Activated CD4-positive, alpha-beta T cell treated with anti-CD3 and anti-CD28 coated beads for 36 hours (primary cell): ENCODE data around the gene DTNB. TPM values are rescaled to one million over a fixed set of nuclear protein-coding genes. Genes with fewer than 3 reads are reported as not detected.
"Not testable (repeated sequence)": the region's sequence is repeated elsewhere in the genome, so short reads cannot be mapped to it uniquely, and the experiment has no call there.

ENCODE experiments used
- ATAC-seq: fragments of 200-7000 bp; cut with Tn5 transposase; one replicate; pipeline ENCODE4 v1.10.0; 2021; ENCODE audit warnings: mild to moderate bottlenecking, moderate library complexity
- CTCF ChIA-PET: fragments of 350-600 bp; sonication (Branson Sonifier 250); formaldehyde crosslinking; loops from one replicate; lab custom pipeline; 2021; ENCODE audit warnings: antibody characterized with exemption; lab: Charles Lee
- POLR2A ChIA-PET: fragments of 350-600 bp; sonication (Branson Sonifier 250); formaldehyde crosslinking; loops from one replicate; lab custom pipeline; 2021; ENCODE audit warnings: antibody characterized with exemption, inconsistent platforms; lab: Charles Lee
- DNase-seq: peaks from one replicate; pipeline ENCODE4 v3.0.0-alpha.2; 2020
- H3K27ac Mint-ChIP-seq: one replicate; pipeline ENCODE4 v1.8.0; 2021; ENCODE audit warnings: mixed read lengths
- H3K27me3 Mint-ChIP-seq: one replicate; pipeline ENCODE4 v1.8.0; 2021; ENCODE audit warnings: mixed read lengths
- H3K36me3 Mint-ChIP-seq: one replicate; pipeline ENCODE4 v1.8.0; 2021; ENCODE audit warnings: low read depth, mixed read lengths
- H3K4me1 Mint-ChIP-seq: one replicate; pipeline ENCODE4 v1.8.0; 2021; ENCODE audit warnings: mixed read lengths
- H3K4me3 Mint-ChIP-seq: one replicate; pipeline ENCODE4 v1.8.0; 2021; ENCODE audit warnings: mild to moderate bottlenecking, moderate library complexity, mixed read lengths
- H3K9me3 Mint-ChIP-seq: one replicate; pipeline ENCODE4 v1.8.0; 2021; ENCODE audit warnings: low read depth, mixed read lengths
- intact Hi-C, 2 experiments: fragments of 100-400 bp; cut with DNase I in 1 of 2; cut with micrococcal nuclease in 1 of 2; formaldehyde crosslinking; loops; one replicate each; pipeline versions ENCODE4 v1.14.2 to v1.15.1; 2022 to 2024; cut with DNase I, micrococcal nuclease
- total RNA-seq, 2 experiments: library from RNA; stranded (reverse); gene quantifications; one replicate each; pipeline ENCODE4 v1.2.3, GENCODE V29; 2021

The DTNB gene
- total RNA-seq, 2 experiments from 2014 or later: 17.1 to 33.5 TPM

DNA sequence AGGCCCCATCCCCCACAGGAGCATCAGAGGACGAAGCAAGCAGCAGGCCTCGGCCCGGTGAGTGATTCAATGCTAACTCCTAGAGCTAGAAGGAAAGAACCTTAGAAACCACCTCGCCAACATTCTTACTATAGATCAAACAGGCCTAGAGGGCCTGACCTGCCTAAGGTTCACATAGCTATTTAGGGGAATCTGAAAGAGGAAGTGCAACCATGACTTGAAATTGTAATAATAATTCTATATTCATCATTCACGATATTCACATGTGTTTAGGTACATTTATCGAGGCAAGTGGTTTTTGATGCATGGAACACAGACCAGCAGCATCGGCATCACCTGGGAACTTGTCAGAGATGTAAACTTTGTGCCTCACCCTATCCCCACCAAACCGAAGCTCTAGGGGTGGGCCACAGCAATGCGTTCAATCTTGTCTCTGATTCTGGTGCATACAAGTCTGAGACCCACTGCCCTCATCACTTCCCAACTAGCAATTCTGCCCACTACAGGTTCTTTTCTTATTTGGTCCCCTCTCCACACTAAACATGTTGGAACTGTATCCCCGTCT, 253.6 kb downstream of the DTNB start:
- DNase-seq: no peak
- CTCF ChIA-PET: no interaction called here
- no peak overlapping the region for H3K4me3 Mint-ChIP-seq

DNA sequence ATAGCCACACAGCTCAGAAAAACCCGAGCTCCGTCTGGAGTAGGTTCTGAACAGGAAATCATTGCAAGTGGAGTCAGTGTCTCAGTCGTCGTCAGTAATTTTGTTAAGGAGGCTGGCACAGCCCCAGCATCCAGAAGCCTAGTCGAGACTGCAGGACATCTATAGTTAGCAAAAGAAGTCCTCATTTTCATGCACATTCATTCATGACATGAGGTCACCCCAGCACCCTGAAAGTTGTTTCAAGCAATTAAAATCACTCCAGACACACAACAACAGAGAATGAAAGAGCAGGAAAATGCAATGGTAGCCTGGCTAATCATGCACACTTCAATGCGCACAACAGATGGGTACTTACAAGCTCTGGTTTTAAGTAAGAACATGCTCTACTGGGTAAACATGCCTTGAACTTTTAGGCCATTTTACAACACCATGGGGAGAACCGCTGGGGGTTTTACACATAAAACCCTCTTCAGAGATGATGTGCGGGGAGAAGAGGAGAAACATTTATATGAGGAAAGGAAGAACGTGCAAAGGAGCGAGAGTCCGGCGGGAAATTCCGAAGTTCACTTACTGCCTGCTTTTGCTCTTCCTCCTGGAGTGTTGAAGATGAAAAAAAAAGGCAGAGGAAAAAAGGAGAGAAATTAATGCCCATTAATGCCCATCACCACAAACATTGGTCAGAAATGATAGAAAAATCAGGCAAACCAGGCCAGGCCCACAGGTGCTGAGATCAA, 254.3 kb downstream of the DTNB start:
- Mint-ChIP-seq H3K4me3 (no peak overlapping the region), H3K27ac (no peak overlapping the region), H3K9me3 (peaks cover 5% of the 10 kb centered on the region), H3K36me3 (peaks cover 18% of the 10 kb centered on the region), H3K4me1 (no peaks in the 10 kb centered on the region), H3K27me3 (no peaks in the 10 kb centered on the region)
- DNase-seq (no peak), ATAC-seq (no peak)
- intact Hi-C loops: no loop called here
- ChIA-PET CTCF (no interaction called here), POLR2A (no interaction called here)

More for the DNA sequence above, 253.6 kb downstream of the DTNB start:
- H3K27ac Mint-ChIP-seq: no peak overlapping the region
- H3K4me1 Mint-ChIP-seq: no peaks in the 10 kb centered on the region
- POLR2A ChIA-PET: interaction anchor here (0.6 kb wide), 1 partner anchor 757 kb away, joined by 3 read pairs; no protein-coding TSS in a partner anchor
- ATAC-seq: no peak
- intact Hi-C loops: no loop called here
- H3K36me3 Mint-ChIP-seq: peaks cover 18% of the 10 kb centered on the region
- no peaks in the 10 kb centered on the region for H3K27me3 Mint-ChIP-seq
- peaks cover 5% of the 10 kb centered on the region for H3K9me3 Mint-ChIP-seq

DNA sequence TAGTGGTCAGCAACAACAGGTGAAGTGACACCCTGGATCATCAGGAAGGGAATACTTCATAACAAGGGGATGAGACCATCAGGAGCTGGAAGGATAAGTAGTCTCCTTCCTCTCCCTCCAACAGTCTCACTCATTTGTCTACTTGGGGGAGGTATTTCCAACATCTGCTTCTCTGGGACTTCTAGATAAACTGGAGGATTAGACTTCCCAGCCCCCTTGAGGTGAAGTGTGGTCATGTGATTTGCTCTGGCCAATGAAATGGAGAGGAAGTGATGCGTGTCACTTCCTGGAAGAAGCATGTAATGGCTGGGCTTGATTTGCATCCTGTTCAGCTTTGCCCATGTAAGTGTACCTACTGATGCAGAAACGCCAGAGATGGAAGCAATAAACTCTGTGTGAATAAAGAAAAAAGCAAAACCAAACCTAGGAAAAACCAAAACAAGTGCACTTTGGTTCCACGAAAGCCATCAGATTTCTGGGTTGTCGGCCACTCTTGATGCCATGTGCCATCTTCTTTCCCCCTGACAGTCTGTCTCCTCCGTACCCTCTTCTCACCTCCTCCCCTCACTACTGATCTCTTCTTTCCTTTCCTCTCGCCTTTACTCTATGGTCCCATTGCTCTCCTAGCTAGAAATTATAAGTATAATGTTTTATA, 255.5 kb downstream of the DTNB start:
- no peak overlapping the region for H3K27ac Mint-ChIP-seq
- no peaks in the 10 kb centered on the region for H3K27me3 Mint-ChIP-seq
- H3K36me3 Mint-ChIP-seq: peaks cover 21% of the 10 kb centered on the region
- ChIA-PET POLR2A (no interaction called here), CTCF (interaction anchor here (1.0 to 1.2 kb wide), 4 partner anchors 22 to 98 kb away, joined by 3 to 4 read pairs (median 3); no protein-coding TSS in a partner anchor)
- H3K4me3 Mint-ChIP-seq: no peak overlapping the region
- ATAC-seq (no peak), DNase-seq (peak; percentile 25)
- peaks cover 5% of the 10 kb centered on the region for H3K9me3 Mint-ChIP-seq
- no peaks in the 10 kb centered on the region for H3K4me1 Mint-ChIP-seq
- intact Hi-C loops: no loop called here

DNA sequence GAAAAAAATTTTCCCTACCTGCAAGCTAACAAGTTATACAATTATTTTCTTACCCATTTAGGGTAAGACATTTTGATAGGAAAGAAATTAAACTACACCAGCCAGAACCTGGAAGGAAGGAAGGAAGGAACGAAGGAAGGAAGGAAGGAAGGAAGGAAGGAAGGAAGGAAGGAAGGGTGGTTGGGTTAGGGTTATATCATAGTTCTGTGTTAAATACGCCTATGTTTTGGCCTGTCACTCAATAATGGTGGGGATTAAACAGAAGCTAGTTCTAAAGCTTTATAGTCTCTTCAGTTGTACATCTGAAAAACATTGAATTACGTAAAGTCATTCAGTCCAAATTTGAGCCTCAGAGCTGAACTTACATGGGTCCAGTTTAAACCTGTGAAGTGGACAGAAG, 256.7 kb downstream of the DTNB start:
- ChIA-PET CTCF (interaction anchor here (1.2 kb wide), 1 partner anchor 21 kb away, joined by 3 read pairs; no protein-coding TSS in a partner anchor), POLR2A (no interaction called here)
- no peak for DNase-seq
- intact Hi-C loops: no loop called here
- Mint-ChIP-seq H3K27ac (no peak overlapping the region), H3K4me3 (no peak overlapping the region), H3K36me3 (peaks cover 21% of the 10 kb centered on the region), H3K4me1 (no peaks in the 10 kb centered on the region), H3K9me3 (peaks cover 5% of the 10 kb centered on the region), H3K27me3 (no peaks in the 10 kb centered on the region)
- ATAC-seq: no peak

DNA sequence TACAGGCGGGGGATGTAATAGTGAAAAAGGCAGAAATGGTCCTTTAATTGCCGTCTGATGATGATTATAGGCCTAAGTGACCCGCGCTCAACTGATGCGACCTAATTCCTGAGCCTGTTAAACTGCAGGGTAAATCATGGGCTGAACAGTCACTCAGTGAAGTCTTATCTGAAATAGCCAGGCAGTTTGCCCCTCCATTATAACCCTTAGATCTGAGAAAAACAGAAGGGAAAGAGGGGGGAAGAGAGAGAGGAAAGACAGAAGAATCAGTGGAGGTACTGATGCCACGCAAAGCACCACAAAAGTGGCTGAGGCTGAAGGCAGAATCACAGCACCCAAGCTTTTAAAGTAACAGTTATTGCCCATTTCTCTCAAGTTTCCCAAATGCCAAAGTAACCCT, 258.6 kb downstream of the DTNB start:
- ChIA-PET POLR2A (no interaction called here), CTCF (interaction anchor here (1.0 kb wide), 1 partner anchor 84 kb away, joined by 3 read pairs; no protein-coding TSS in a partner anchor)
- H3K9me3 Mint-ChIP-seq: peaks cover 5% of the 10 kb centered on the region
- no peaks in the 10 kb centered on the region for H3K27me3 Mint-ChIP-seq
- peaks cover 2% of the 10 kb centered on the region for H3K4me1 Mint-ChIP-seq
- no peak overlapping the region for H3K27ac Mint-ChIP-seq
- intact Hi-C loops: no loop called here
- DNase-seq (no peak), ATAC-seq (no peak)
- H3K36me3 Mint-ChIP-seq: peaks cover 21% of the 10 kb centered on the region
- H3K4me3 Mint-ChIP-seq: no peak overlapping the region

DNA sequence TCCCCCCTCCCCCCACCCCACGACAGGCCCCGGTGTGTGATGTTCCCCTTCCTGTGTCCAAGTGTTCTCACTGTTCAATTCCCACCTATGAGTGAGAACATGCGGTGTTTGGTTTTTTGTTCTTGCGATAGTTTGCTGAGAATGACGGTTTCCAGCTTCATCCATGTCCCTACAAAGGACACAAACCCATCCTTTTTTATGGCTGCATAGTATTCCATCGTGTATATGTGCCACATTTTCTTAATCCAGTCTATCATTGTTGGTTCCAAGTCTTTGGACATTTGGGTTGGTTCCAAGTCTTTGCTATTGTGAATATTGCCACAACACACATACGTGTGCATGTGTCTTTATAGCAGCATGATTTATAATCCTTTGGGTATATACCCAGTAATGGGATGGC, 260.0 kb downstream of the DTNB start:
- H3K27ac Mint-ChIP-seq, POLR2A ChIA-PET, H3K27me3 Mint-ChIP-seq, intact Hi-C loops, H3K9me3 Mint-ChIP-seq, ATAC-seq, DNase-seq, H3K4me1 Mint-ChIP-seq, H3K4me3 Mint-ChIP-seq: not testable (repeated sequence)
- CTCF ChIA-PET: interaction anchor here (1.5 kb wide), 1 partner anchor 13 kb away, joined by 3 read pairs; no protein-coding TSS in a partner anchor
- H3K36me3 Mint-ChIP-seq: peaks cover 12% of the 10 kb centered on the region

DNA sequence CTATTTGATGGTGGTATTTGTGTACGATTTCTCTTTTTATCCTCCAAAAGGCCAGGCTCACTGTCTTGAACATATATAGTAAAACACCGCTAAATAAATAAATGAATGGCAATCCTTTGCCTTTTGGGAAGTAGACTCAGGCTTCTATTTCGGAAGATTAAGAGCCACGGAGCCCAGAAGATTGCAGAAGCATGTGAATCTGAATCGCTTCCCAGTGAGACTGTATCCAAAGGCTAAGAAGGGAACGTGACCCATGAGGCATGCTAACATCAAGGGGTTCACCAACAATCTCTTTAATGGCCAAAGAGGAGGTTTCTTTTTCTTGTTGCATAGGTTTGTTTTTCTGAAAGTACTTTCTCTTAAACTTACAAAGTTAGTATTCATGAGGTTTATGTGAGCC, 261.6 kb downstream of the DTNB start:
- Mint-ChIP-seq H3K9me3 (no peaks in the 10 kb centered on the region), H3K4me3 (no peak overlapping the region), H3K36me3 (peaks cover 3% of the 10 kb centered on the region), H3K27me3 (no peaks in the 10 kb centered on the region), H3K4me1 (peaks cover 2% of the 10 kb centered on the region), H3K27ac (no peak overlapping the region)
- intact Hi-C loops: no loop called here
- DNase-seq (no peak), ATAC-seq (no peak)
- ChIA-PET POLR2A (no interaction called here), CTCF (interaction anchor here (1.5 kb wide), 1 partner anchor 11 kb away, joined by 3 read pairs; no protein-coding TSS in a partner anchor)

DNA sequence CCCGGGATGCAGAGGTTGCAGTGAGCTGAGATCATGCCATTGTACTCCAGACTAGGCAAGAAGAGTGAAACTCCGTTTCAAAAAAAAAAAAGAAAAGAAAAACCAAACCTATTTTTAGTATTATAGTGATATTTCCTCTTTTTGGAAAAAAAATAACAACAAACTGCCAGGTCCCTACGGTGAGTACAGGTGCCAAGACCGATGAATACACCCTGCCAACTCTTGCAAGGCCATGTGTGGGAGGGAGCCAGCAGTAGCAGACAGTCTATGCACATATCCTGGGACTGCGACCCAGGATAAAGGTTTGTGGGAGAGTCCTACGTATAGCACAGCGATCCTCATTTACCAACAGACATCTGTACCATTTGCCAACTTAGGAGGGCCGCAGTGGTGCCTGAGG, 262.1 kb downstream of the DTNB start:
- Mint-ChIP-seq H3K27ac (no peak overlapping the region), H3K36me3 (peaks cover 3% of the 10 kb centered on the region), H3K27me3 (no peaks in the 10 kb centered on the region), H3K4me3 (no peak overlapping the region), H3K9me3 (no peaks in the 10 kb centered on the region), H3K4me1 (peaks cover 2% of the 10 kb centered on the region)
- ATAC-seq (no peak), DNase-seq (no peak)
- ChIA-PET POLR2A (interaction anchor here (0.7 kb wide), 1 partner anchor 36 kb away, joined by 3 read pairs; no protein-coding TSS in a partner anchor), CTCF (interaction anchor here (0.7 kb wide), 1 partner anchor 34 kb away, joined by 3 read pairs; no protein-coding TSS in a partner anchor)
- intact Hi-C loops: no loop called here

DNA sequence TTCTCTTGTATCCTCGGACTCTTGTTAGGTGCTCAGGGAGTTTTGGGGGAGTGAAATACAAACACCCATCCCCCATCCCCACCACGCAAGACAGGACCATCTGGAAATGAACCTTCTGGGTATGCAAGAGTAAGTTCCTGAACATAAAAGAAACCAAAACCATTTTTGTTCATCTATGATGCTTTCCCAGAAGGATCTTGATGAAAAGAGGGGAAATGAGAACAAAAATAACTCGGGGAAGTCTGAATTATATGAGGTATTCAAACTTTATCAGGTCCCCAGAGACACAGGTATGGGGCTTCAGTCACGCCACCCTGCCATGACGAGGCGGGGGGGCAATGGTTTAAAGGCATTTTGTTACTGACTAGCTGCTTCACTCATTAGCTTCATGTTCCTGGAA, 263.0 kb downstream of the DTNB start:
- Mint-ChIP-seq H3K27ac (no peak overlapping the region), H3K9me3 (no peaks in the 10 kb centered on the region), H3K4me1 (peaks cover 2% of the 10 kb centered on the region), H3K4me3 (no peak overlapping the region), H3K36me3 (peaks cover 3% of the 10 kb centered on the region), H3K27me3 (no peaks in the 10 kb centered on the region)
- CTCF ChIA-PET: interaction anchor here (0.6 kb wide), 1 partner anchor 187 kb away, joined by 3 read pairs; no protein-coding TSS in a partner anchor
- DNase-seq: no peak
- POLR2A ChIA-PET: no interaction called here
- ATAC-seq: no peak
- intact Hi-C loops: no loop called here

DNA sequence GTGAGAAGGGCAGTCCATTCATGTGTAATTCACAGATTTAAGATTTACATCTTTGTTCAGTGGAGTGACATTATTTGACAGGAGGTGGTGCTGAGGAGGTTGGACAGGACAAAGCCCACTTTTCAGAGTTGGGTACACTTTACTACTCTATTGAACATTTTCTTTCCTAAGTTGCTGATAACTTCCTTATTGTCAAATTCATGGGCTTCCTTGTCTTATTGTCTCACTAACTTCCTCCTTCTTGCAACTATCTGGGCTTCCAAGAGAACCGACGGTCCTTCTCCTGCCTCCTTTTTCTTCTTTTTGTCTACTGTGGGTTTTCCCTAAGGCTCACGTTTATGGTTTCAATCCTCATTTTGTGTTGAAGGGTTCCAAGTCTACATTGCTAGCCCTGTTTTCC, 263.9 kb downstream of the DTNB start:
- Mint-ChIP-seq H3K9me3 (no peaks in the 10 kb centered on the region), H3K4me1 (peaks cover 2% of the 10 kb centered on the region)

DNA sequence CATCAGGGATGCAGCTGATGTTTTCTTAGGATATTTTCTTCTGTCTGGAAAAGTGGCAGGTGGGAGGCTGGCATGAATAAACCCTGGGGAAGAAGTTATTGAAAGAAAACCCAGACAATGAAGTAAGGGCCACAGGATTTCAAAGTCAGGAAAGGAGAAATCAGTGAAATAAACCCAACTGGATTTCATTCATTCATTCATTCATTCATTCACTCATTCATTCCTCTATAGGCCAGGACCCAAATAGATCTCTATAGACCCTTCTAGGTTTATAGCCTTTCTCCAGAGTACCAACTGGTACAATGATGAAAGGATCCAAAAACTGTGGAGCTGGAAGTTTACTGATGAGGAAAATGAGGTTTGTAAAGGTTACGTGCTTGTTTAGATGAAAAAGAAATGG, 264.3 kb downstream of the DTNB start:
- intact Hi-C loops: no loop called here
- DNase-seq (no peak), ATAC-seq (no peak)
- CTCF ChIA-PET: no interaction called here
- Mint-ChIP-seq H3K4me1 (peaks cover 2% of the 10 kb centered on the region), H3K9me3 (no peaks in the 10 kb centered on the region), H3K27me3 (no peaks in the 10 kb centered on the region), H3K27ac (no peak overlapping the region), H3K36me3 (peaks cover 2% of the 10 kb centered on the region), H3K4me3 (no peak overlapping the region)
- POLR2A ChIA-PET: no interaction called here

More for the DNA sequence above, 263.9 kb downstream of the DTNB start:
- CTCF ChIA-PET: interaction anchor here (0.6 kb wide), 1 partner anchor 188 kb away, joined by 3 read pairs; no protein-coding TSS in a partner anchor
- intact Hi-C loops: no loop called here
- no peak overlapping the region for H3K4me3 Mint-ChIP-seq
- no peaks in the 10 kb centered on the region for H3K27me3 Mint-ChIP-seq
- POLR2A ChIA-PET: no interaction called here
- H3K27ac Mint-ChIP-seq: no peak overlapping the region
- peaks cover 3% of the 10 kb centered on the region for H3K36me3 Mint-ChIP-seq
- no peak for ATAC-seq
- no peak for DNase-seq
